Measurements from ENCODE around the gene IFNAR2. TPM values are rescaled to one million over a fixed set of nuclear protein-coding genes. Genes with fewer than 3 reads are reported as not detected.

Gene IFNAR2
- total RNA-seq, 2 experiments from 2014 or later: 22.1 to 93.5 TPM

GRCh38 chr21:33211732-33212131, 18.0 kb upstream of the IFNAR2 start:
- no peak for TF ChIP-seq EZH2phosphoT487 (IDR thresholded peaks at IDR 0.05; ENCODE audit: borderline replicate concordance, low read depth, low read length)
- intact Hi-C loops (cut with micrococcal nuclease; ENCODE audit: unreplicated experiment): no loop called here
- no peaks in the 10 kb centered on the region for H3K79me2 ChIP-seq (ENCODE audit: insufficient read depth, low read depth, low read length)
- H3K36me3 ChIP-seq (ENCODE audit: insufficient read depth, low read length): no peaks in the 10 kb centered on the region; the same call in 1 of the 2 replicates
- H3K4me1 ChIP-seq (ENCODE audit: insufficient read depth, low read length, poor library complexity, severe bottlenecking): peaks cover 79% of the 10 kb centered on the region
- DNase-seq (ENCODE audit: low spot score): peak; percentile 38
- POLR2A ChIA-PET: interaction anchor here (0.6 to 1.5 kb wide), 3 partner anchors 55 to 96 kb away, joined by 3 to 4 read pairs (median 3); partner anchors contain the start of gene IL10RB
- peak overlapping the region; percentile 62 for H3K4me2 ChIP-seq (ENCODE audit: low read length)
- H2AFZ ChIP-seq (ENCODE audit: low read length): peak overlapping the region; percentile 65
- CTCF ChIA-PET (ENCODE audit: unreplicated experiment): no interaction called here
- no TSS peak for BruUV-seq (replicated peaks)
- H3K4me3 ChIP-seq (ENCODE audit: low read depth, low read length, poor library complexity, severe bottlenecking): peak overlapping the region; percentile 25
- H3K27ac ChIP-seq (ENCODE audit: low read depth, low read length, poor library complexity, severe bottlenecking): peak overlapping the region; percentile 99
- no peaks in the 10 kb centered on the region for H3K9me2 ChIP-seq (ENCODE audit: insufficient read depth, low read length)
- peaks cover 21% of the 10 kb centered on the region for H3K9me3 ChIP-seq (ENCODE audit: low read length)
- H4K20me1 ChIP-seq (ENCODE audit: insufficient read depth, low read length): no peaks in the 10 kb centered on the region

- ChIA-PET CTCF (ENCODE audit: unreplicated experiment) (no interaction called here), POLR2A (interaction anchor here (0.6 to 1.5 kb wide), 4 partner anchors 9 to 96 kb away, joined by 3 to 4 read pairs (median 3); partner anchors contain the start of gene IL10RB)
- TF ChIP-seq EZH2phosphoT487 (IDR thresholded peaks at IDR 0.05; ENCODE audit: borderline replicate concordance, low read depth, low read length) (no peak), CTCF (conservative IDR thresholded peaks at IDR 0.05; ENCODE audit: low read length) (no peak; the same call in 1 of the 2 replicates)
- peaks cover 18% of the 10 kb centered on the region for H3K9me3 ChIP-seq (ENCODE audit: low read length)
- no TSS peak for BruUV-seq (replicated peaks)
- peak; percentile 87 for DNase-seq (ENCODE audit: low spot score)
- peaks cover 79% of the 10 kb centered on the region for H3K4me1 ChIP-seq (ENCODE audit: insufficient read depth, low read length, poor library complexity, severe bottlenecking)
- no peaks in the 10 kb centered on the region for H3K79me2 ChIP-seq (ENCODE audit: insufficient read depth, low read depth, low read length)
- H3K9me2 ChIP-seq (ENCODE audit: insufficient read depth, low read length): no peaks in the 10 kb centered on the region
- H3K36me3 ChIP-seq (ENCODE audit: insufficient read depth, low read length): no peaks in the 10 kb centered on the region; the same call in 1 of the 2 replicates
- peak overlapping the region; percentile 99 for H3K27ac ChIP-seq (ENCODE audit: low read depth, low read length, poor library complexity, severe bottlenecking)
- H4K20me1 ChIP-seq (ENCODE audit: insufficient read depth, low read length): no peaks in the 10 kb centered on the region
- H3K4me3 ChIP-seq (ENCODE audit: low read depth, low read length, poor library complexity, severe bottlenecking): peak overlapping the region; percentile 14
- intact Hi-C loops (cut with micrococcal nuclease; ENCODE audit: unreplicated experiment): no loop called here
- H2AFZ ChIP-seq (ENCODE audit: low read length): peak overlapping the region; percentile 65; the same call in 1 of the 2 replicates
- peak overlapping the region; percentile 62 for H3K4me2 ChIP-seq (ENCODE audit: low read length)
Measured at GRCh38 chr21:33212159-33212851, 17.4 kb upstream of the IFNAR2 start.

GRCh38 chr21:33214056-33214455, 15.7 kb upstream of the IFNAR2 start:
- ChIA-PET POLR2A (interaction anchor here (0.6 to 1.6 kb wide), 20 partner anchors 10 to 537 kb away, joined by 3 to 7 read pairs (median 4); no protein-coding TSS in a partner anchor), CTCF (ENCODE audit: unreplicated experiment) (interaction anchor here (0.7 kb wide), 1 partner anchor 25 kb away, joined by 3 read pairs; no protein-coding TSS in a partner anchor)
- Histone ChIP-seq H3K4me3 (ENCODE audit: low read depth, low read length, poor library complexity, severe bottlenecking) (no peak overlapping the region), H3K79me2 (ENCODE audit: insufficient read depth, low read depth, low read length) (no peaks in the 10 kb centered on the region), H4K20me1 (ENCODE audit: insufficient read depth, low read length) (no peaks in the 10 kb centered on the region), H3K4me2 (ENCODE audit: low read length) (no peak overlapping the region; the same call in 1 of the 2 replicates), H3K36me3 (ENCODE audit: insufficient read depth, low read length) (no peaks in the 10 kb centered on the region; the same call in 1 of the 2 replicates), H3K4me1 (ENCODE audit: insufficient read depth, low read length, poor library complexity, severe bottlenecking) (peaks cover 88% of the 10 kb centered on the region), H2AFZ (ENCODE audit: low read length) (no peak overlapping the region), H3K9me3 (ENCODE audit: low read length) (peaks cover under 1% of the 10 kb centered on the region; the same call in 1 of the 2 replicates), H3K27ac (ENCODE audit: low read depth, low read length, poor library complexity, severe bottlenecking) (peak overlapping the region; percentile 99), H3K9me2 (ENCODE audit: insufficient read depth, low read length) (no peaks in the 10 kb centered on the region)
- DNase-seq (ENCODE audit: low spot score): no peak
- TF ChIP-seq CTCF (conservative IDR thresholded peaks at IDR 0.05; ENCODE audit: low read length) (no peak), EZH2phosphoT487 (IDR thresholded peaks at IDR 0.05; ENCODE audit: borderline replicate concordance, low read depth, low read length) (no peak)
- intact Hi-C loops (cut with micrococcal nuclease; ENCODE audit: unreplicated experiment): no loop called here
- no TSS peak for BruUV-seq (replicated peaks)

Measured in OCI-LY7 (cell line).